Measurements from ENCODE around the gene CKAP4. TPM values are rescaled to one million over a fixed set of nuclear protein-coding genes. Genes with fewer than 3 reads are reported as not detected.

The CKAP4 gene
- total and polyA plus RNA-seq, 2 donors (not counting 3 experiments of a cell fraction or from before 2014, with no cell fraction given), result 117 to 223 TPM

GRCh38 chr12:106192659-106193393 lies 55.0 kb downstream of the CKAP4 start:
- intact Hi-C loops (cut with micrococcal nuclease) (no loop called here), dilution Hi-C loops (cut with MboI; ENCODE audit: extremely low pct_ligation_motif_present, low sequenced_read_pairs) (no loop called here)
- Histone ChIP-seq H3K4me1 (ENCODE audit: control insufficient read depth, extremely low read depth, insufficient read depth, low read length) (no peaks in the 10 kb centered on the region), H3K36me3 (ENCODE audit: control insufficient read depth in 2 of 2, extremely low read depth in 1 of 2, insufficient read depth in 2 of 2, low read length in 2 of 2) (no peaks in the 10 kb centered on the region), H4K20me1 (replicated peaks; ENCODE audit: control insufficient read depth, extremely low read depth, insufficient read depth, low read length) (no peaks in the 10 kb centered on the region), H3K9me3 (replicated peaks; ENCODE audit: control insufficient read depth, insufficient read depth, low read length) (no peaks in the 10 kb centered on the region), H3K27me3 (ENCODE audit: control insufficient read depth in 2 of 2, insufficient read depth in 2 of 2, low read length in 2 of 2) (peaks cover 25 to 32% of the 10 kb centered on the region in 2 experiments), H3K4me3 (replicated peaks in 1 of 3; ENCODE audit: insufficient read depth in 1 of 3, low read depth in 1 of 3, low read length in 3 of 3) (no peak overlapping the region), H3K9me1 (replicated peaks; ENCODE audit: control insufficient read depth, extremely low read depth, insufficient read depth, low read length) (no peaks in the 10 kb centered on the region), H3K9ac (replicated peaks; ENCODE audit: extremely low read depth, insufficient read depth, low read length) (no peak overlapping the region), H2AFZ (ENCODE audit: low read depth, low read length) (no peak overlapping the region), H3K4me2 (ENCODE audit: insufficient read depth, low read length) (no peak overlapping the region), H3K27ac (ENCODE audit: insufficient read depth, low read depth, low read length) (no peak overlapping the region), H3K79me2 (ENCODE audit: control insufficient read depth, insufficient read depth, low read length) (no peaks in the 10 kb centered on the region)
- no TSS peak for BruUV-seq (replicated peaks)
- POLR2A ChIA-PET, result no interaction called here
- no peak for FAIRE-seq
- CTCF ChIA-PET, result no interaction called here
- DNase-seq (ENCODE audit: low read depth, low spot score), result no peak
- TF ChIP-seq JUN (IDR thresholded peaks at IDR 0.05; ENCODE audit: borderline replicate concordance, insufficient read depth, insufficient read length, low read depth) (no peak), MYC (IDR thresholded peaks at IDR 0.05; ENCODE audit: low read depth, low read length) (no peak), EZH2 (IDR thresholded peaks at IDR 0.05; ENCODE audit: borderline replicate concordance, low read depth, low read length, severe bottlenecking) (no peak), MAX (IDR thresholded peaks at IDR 0.05; ENCODE audit: insufficient read depth, insufficient read length) (no peak), POLR2AphosphoS5 (IDR thresholded peaks at IDR 0.05; ENCODE audit: insufficient read depth, low read depth, low read length) (no peak), POLR2A (IDR thresholded peaks at IDR 0.05; ENCODE audit: low read depth, low read length) (no peak), CTCF (IDR thresholded peaks at IDR 0.05; ENCODE audit: extremely low read depth in 1 of 2, insufficient read depth in 1 of 2, low read depth in 1 of 2, low read length in 2 of 2) (no peak), FOS (IDR thresholded peaks at IDR 0.05; ENCODE audit: borderline replicate concordance, insufficient read depth, low read length) (no peak), GATA2 (IDR thresholded peaks at IDR 0.05; ENCODE audit: insufficient read depth, insufficient read length, low read depth, low read length) (no peak)

Measured in endothelial cell of umbilical vein (primary cell).